Neuron (in vitro differentiated cells): ENCODE measurements around the gene ANKRD23.

Experiments
- H2AFZ ChIP-seq: one replicate; pipeline ENCODE4 v1.6.1; 2013; ENCODE audit warnings: low read depth, mild to moderate bottlenecking, inconsistent platforms, low read length, moderate library complexity
- H3K27me3 ChIP-seq: one replicate; pipeline ENCODE4 v1.6.1; 2013; ENCODE audit warnings: low read length; ENCODE audit not compliant: insufficient read depth
- H3K36me3 ChIP-seq: one replicate; pipeline ENCODE4 v1.6.1; 2013; ENCODE audit warnings: low read length; ENCODE audit not compliant: insufficient read depth
- H3K4me1 ChIP-seq: one replicate; pipeline ENCODE4 v1.6.1; 2013; ENCODE audit warnings: low read length; ENCODE audit not compliant: insufficient read depth
- H3K4me3 ChIP-seq: 2 replicates; pipeline ENCODE4 v1.5.1; 2013; ENCODE audit warnings: mild to moderate bottlenecking, low read length, moderate library complexity
- H3K9me3 ChIP-seq: one replicate; pipeline ENCODE4 v1.6.1; 2013; ENCODE audit warnings: low read length

Gene ANKRD23

GRCh38 chr2:96792772-96793749, 50.8 kb downstream of the ANKRD23 start:
- H3K4me1 ChIP-seq, result no peaks in the 10 kb centered on the region

DNA sequence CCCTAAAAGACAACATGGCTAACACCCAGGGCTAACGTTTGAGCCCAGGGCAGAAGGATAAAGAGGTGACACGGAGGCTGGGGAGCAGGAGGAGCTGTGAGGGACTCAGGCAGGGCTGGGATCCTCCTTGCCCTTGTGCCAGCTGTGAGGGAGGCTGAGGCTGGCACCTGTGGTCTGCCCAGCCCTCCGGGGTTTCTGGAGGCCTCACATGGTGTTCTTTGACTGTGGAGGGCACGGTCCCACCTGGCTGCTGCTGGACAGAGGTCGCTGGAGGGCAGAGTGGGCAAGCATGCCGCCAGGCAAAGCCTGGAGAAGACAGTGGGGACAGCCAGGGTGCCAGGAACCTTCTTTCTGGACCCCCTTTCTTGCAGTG, 54.6 kb downstream of the ANKRD23 start:
- H3K27me3 ChIP-seq, result no peaks in the 10 kb centered on the region
- no peak overlapping the region for H2AFZ ChIP-seq
- no peak overlapping the region for H3K4me3 ChIP-seq
- H3K4me1 ChIP-seq, result no peaks in the 10 kb centered on the region
- H3K36me3 ChIP-seq, result no peaks in the 10 kb centered on the region
- H3K9me3 ChIP-seq, result peaks cover under 1% of the 10 kb centered on the region

More at GRCh38 chr2:96792772-96793749, 50.8 kb downstream of the ANKRD23 start:
- Histone ChIP-seq H3K27me3 (no peaks in the 10 kb centered on the region), H3K4me3 (no peak overlapping the region), H3K36me3 (no peaks in the 10 kb centered on the region), H3K9me3 (peaks cover 4% of the 10 kb centered on the region), H2AFZ (no peak overlapping the region)

DNA sequence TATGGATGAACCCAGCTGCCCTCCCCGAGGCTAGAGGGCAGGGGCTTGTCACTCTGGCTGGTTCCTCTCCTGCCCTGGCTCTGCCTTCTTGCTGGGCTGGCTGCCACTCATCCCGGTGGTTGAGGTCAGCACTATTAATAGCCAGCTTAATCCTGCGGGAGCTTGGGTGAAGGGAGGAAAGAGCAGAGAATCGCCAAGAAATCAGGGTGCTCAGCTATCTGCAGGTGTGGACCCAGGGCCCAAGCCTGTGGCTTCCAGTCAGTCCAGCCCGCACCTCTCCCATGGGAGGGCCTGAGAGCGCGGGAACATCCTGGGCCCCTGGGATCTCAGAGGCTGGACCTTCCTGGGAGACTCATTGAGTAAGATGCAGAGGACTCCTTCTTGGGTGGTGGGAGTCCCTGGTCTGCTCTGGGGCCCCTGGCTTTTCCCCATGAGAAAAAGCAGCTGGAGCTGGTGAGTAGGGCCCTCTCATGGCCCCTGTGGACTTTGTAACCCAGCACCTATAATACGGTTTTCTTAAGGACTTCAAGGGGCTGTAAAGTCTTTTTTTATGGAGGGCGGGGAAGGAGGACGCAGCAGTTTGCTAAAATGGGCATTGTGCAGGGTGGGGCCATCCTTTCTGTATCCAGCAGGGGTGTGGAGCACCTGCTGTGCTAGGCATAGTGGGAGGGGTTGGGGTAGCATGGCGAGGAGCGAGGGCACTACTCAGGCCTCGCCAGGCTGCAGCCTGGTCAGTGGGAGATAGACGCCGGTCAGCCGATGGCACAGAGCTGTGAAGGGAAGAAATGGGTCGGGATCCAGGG, 55.2 kb downstream of the ANKRD23 start:
- Histone ChIP-seq H2AFZ (no peak overlapping the region), H3K4me1 (no peaks in the 10 kb centered on the region), H3K27me3 (no peaks in the 10 kb centered on the region), H3K4me3 (no peak overlapping the region), H3K9me3 (no peaks in the 10 kb centered on the region), H3K36me3 (no peaks in the 10 kb centered on the region)
